ENCODE data around the gene CFAP61.
"Not testable (repeated sequence)": the region's sequence is repeated elsewhere in the genome, so short reads cannot be mapped to it uniquely, and the experiment has no call there.

The CFAP61 gene

DNA sequence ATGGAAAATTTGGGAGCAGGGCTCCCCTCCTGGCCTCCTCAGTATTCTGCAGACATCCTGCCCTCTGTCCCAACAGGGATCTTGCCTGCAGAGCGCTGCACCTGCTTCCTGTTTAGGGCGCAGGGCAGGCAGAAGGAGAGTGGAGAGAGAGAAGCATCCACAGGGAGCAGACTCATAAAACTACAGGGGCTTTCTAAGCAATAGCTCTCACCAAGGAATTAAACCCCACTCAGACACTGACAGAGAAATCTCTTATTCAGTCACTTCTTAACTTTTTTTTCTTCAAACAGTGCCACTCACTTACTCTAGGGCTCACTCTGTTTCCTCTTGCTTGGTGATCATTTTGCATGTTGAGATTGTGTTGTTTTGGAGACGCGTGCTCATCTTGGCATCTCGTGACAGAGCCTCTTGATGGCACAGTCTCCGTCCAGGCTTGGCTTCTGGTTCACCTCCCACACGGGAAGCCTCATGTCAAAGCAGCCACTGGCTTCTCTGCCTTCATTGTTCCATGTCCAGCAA is 162.5 kb downstream of the CFAP61 start:
- H3K4me3 ChIP-seq (ENCODE audit: severe bottlenecking), result no peak overlapping the region
- ATAC-seq (ENCODE audit: low read depth) (no peak), DNase-seq (ENCODE audit: low spot score) (no peak)
- no peaks in the 10 kb centered on the region for H3K9me3 ChIP-seq (ENCODE audit: severe bottlenecking)
- no peak for TF ChIP-seq CTCF (IDR thresholded peaks at IDR 0.05; ENCODE audit: poor library complexity, severe bottlenecking)
- H3K27ac ChIP-seq (ENCODE audit: poor library complexity, severe bottlenecking), result no peak overlapping the region
- peaks cover 12% of the 10 kb centered on the region for H3K27me3 ChIP-seq (ENCODE audit: insufficient read depth, poor library complexity, severe bottlenecking)
- H3K4me1 ChIP-seq (ENCODE audit: insufficient read depth, poor library complexity, severe bottlenecking), result no peaks in the 10 kb centered on the region
- no peaks in the 10 kb centered on the region for H3K36me3 ChIP-seq (ENCODE audit: low read depth)

DNA sequence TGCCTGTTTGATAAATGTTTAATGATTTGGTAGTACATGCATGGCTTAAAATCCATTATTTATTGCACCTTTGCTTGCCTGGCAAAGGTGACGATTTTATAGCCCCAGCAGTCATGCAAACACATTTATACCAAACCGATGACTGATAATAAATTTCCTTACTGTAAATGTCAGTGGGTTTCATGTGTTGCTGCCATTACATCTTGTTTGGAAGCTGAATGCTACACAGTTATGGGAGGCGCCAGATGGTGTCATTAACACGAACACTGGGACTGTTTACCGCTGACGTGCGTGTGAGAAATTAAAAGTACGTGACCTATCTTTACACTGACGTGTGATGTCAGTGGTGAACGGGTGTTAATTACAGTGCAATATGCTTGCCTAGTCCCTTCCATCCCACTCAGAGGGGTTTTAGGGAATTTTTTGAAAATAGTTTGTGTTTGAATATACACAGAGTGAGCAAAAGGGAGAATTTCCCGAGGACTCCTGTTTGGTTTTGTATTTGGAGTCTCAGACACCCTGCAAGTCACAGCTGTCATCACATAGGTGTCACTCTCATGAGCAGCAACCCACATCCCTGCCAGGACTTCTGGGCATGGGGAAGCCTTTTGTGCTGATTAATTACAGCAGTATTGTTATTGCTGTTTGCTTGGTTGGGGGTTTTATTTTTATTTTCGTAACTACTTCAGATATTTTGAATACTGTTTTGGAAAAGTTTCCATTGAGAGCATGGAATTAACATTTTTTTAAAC is 163.8 kb downstream of the CFAP61 start:
- Histone ChIP-seq H3K27me3 (ENCODE audit: insufficient read depth, poor library complexity, severe bottlenecking) (peaks cover 18% of the 10 kb centered on the region), H3K36me3 (ENCODE audit: low read depth) (no peaks in the 10 kb centered on the region), H3K9me3 (ENCODE audit: severe bottlenecking) (no peaks in the 10 kb centered on the region), H3K4me1 (ENCODE audit: insufficient read depth, poor library complexity, severe bottlenecking) (no peaks in the 10 kb centered on the region), H3K4me3 (ENCODE audit: severe bottlenecking) (no peak overlapping the region), H3K27ac (ENCODE audit: poor library complexity, severe bottlenecking) (no peak overlapping the region)
- DNase-seq (ENCODE audit: low spot score), result no peak
- no peak for ATAC-seq (ENCODE audit: low read depth)
- TF ChIP-seq CTCF (IDR thresholded peaks at IDR 0.05; ENCODE audit: poor library complexity, severe bottlenecking), result no peak

- no peak for ATAC-seq (ENCODE audit: low read depth)
These were observed 164.6 kb downstream of the CFAP61 start for GRCh38 chr20:20216941-20217340.

GRCh38 chr20:20217621-20218020 is 165.3 kb downstream of the CFAP61 start:
- H3K4me1 ChIP-seq (ENCODE audit: insufficient read depth, poor library complexity, severe bottlenecking), result no peaks in the 10 kb centered on the region
- no peaks in the 10 kb centered on the region for H3K9me3 ChIP-seq (ENCODE audit: severe bottlenecking)
- no peak for DNase-seq (ENCODE audit: low spot score)
- H3K4me3 ChIP-seq (ENCODE audit: severe bottlenecking), result no peak overlapping the region
- ATAC-seq (ENCODE audit: low read depth), result no peak
- no peak for TF ChIP-seq CTCF (IDR thresholded peaks at IDR 0.05; ENCODE audit: poor library complexity, severe bottlenecking)
- peaks cover 24% of the 10 kb centered on the region for H3K27me3 ChIP-seq (ENCODE audit: insufficient read depth, poor library complexity, severe bottlenecking)
- H3K36me3 ChIP-seq (ENCODE audit: low read depth), result no peaks in the 10 kb centered on the region
- no peak overlapping the region for H3K27ac ChIP-seq (ENCODE audit: poor library complexity, severe bottlenecking)

More at GRCh38 chr20:20216941-20217340, 164.6 kb downstream of the CFAP61 start:
- H3K4me3 ChIP-seq (ENCODE audit: severe bottlenecking), result no peak overlapping the region
- no peak for TF ChIP-seq CTCF (IDR thresholded peaks at IDR 0.05; ENCODE audit: poor library complexity, severe bottlenecking)
- no peak overlapping the region for H3K27ac ChIP-seq (ENCODE audit: poor library complexity, severe bottlenecking)
- H3K36me3 ChIP-seq (ENCODE audit: low read depth), result no peaks in the 10 kb centered on the region
- no peaks in the 10 kb centered on the region for H3K9me3 ChIP-seq (ENCODE audit: severe bottlenecking)
- H3K27me3 ChIP-seq (ENCODE audit: insufficient read depth, poor library complexity, severe bottlenecking), result peaks cover 24% of the 10 kb centered on the region
- no peaks in the 10 kb centered on the region for H3K4me1 ChIP-seq (ENCODE audit: insufficient read depth, poor library complexity, severe bottlenecking)
- DNase-seq (ENCODE audit: low spot score), result no peak

DNA sequence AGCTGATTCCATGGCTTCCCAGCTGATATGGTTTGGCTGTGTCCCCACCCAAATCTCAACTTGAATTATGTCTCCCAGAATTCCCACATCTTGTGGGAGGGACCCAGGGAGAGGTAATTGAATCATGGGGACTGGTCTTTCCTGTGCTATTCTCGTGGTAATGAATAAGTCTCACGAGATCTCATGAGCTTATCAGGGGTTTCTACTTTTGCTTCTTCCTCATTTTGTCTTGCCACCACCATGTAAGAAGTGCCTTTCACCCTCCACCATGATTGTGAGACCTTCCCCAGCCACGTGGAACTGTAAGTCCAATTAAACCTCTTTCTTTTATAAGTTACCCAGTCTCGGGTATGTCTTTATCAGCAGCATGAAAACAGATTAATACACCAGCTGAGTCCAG is 165.8 kb downstream of the CFAP61 start:
- peaks cover 29% of the 10 kb centered on the region for H3K27me3 ChIP-seq (ENCODE audit: insufficient read depth, poor library complexity, severe bottlenecking)
- not testable (repeated sequence) for DNase-seq (ENCODE audit: low spot score); H3K9me3 ChIP-seq (ENCODE audit: severe bottlenecking); H3K36me3 ChIP-seq (ENCODE audit: low read depth); ATAC-seq (ENCODE audit: low read depth); H3K27ac ChIP-seq (ENCODE audit: poor library complexity, severe bottlenecking); H3K4me1 ChIP-seq (ENCODE audit: insufficient read depth, poor library complexity, severe bottlenecking); H3K4me3 ChIP-seq (ENCODE audit: severe bottlenecking)
